ENCODE results near the gene PLCB1.

GRCh38 chr20:8386991-8387390, 254.9 kb downstream of the PLCB1 start:
- TF ChIP-seq CTCF (conservative IDR thresholded peaks at IDR 0.05; ENCODE audit: low read length) (no peak), EZH2phosphoT487 (IDR thresholded peaks at IDR 0.05; ENCODE audit: borderline replicate concordance) (no peak)
